Osteocyte (in vitro differentiated cells): Measurements from ENCODE around the gene MEGF11. TPM values are rescaled to one million over a fixed set of nuclear protein-coding genes. Genes with fewer than 3 reads are reported as not detected.

Experiments used
- DNase-seq: peaks from one replicate; pipeline ENCODE4 v3.0.0; 2021; ENCODE audit warnings: mixed read lengths; ENCODE audit not compliant: unreplicated experiment; ENCODE audit errors: extremely low spot score
- H3K27ac Mint-ChIP-seq: one replicate; pipeline ENCODE4 v1.8.0; 2021; ENCODE audit warnings: mild to moderate bottlenecking, mixed read lengths; ENCODE audit not compliant: unreplicated experiment
- H3K27me3 Mint-ChIP-seq: one replicate; pipeline ENCODE4 v1.8.0; 2021; ENCODE audit warnings: mixed read lengths; ENCODE audit not compliant: unreplicated experiment
- H3K36me3 Mint-ChIP-seq: one replicate; pipeline ENCODE4 v1.8.0; 2021; ENCODE audit warnings: mixed read lengths; ENCODE audit not compliant: unreplicated experiment
- H3K4me1 Mint-ChIP-seq: one replicate; pipeline ENCODE4 v1.8.0; 2021; ENCODE audit warnings: mixed read lengths; ENCODE audit not compliant: unreplicated experiment
- H3K4me3 Mint-ChIP-seq: one replicate; pipeline ENCODE4 v1.8.0; 2021; ENCODE audit warnings: mild to moderate bottlenecking, moderate library complexity, mixed read lengths; ENCODE audit not compliant: unreplicated experiment
- H3K9me3 Mint-ChIP-seq: one replicate; pipeline ENCODE4 v1.8.0; 2021; ENCODE audit warnings: mixed read lengths; ENCODE audit not compliant: unreplicated experiment
- total RNA-seq: library from RNA; stranded (reverse); gene quantifications from 2 replicates; pipeline ENCODE4 v1.2.1, GENCODE V29; 2021
- TF ChIP-seq, protein P1 (sequence below): fragments of 200-600 bp; sonication (generic); IDR thresholded peaks from 2 replicates; pipeline ENCODE4 v1.5.0; 2021; ENCODE audit warnings: antibody characterized with exemption, mild to moderate bottlenecking, moderate library complexity

Gene MEGF11
- total RNA-seq, 1 donor from 2014 or later, result not detected

GRCh38 chr15:65902373-65902772 lies 351.2 kb downstream of the MEGF11 start:
- no peak overlapping the region for H3K4me3 Mint-ChIP-seq
- H3K36me3 Mint-ChIP-seq, result peaks cover 66% of the 10 kb centered on the region
- H3K9me3 Mint-ChIP-seq, result no peaks in the 10 kb centered on the region
- peaks cover 16% of the 10 kb centered on the region for H3K4me1 Mint-ChIP-seq
- H3K27me3 Mint-ChIP-seq, result no peaks in the 10 kb centered on the region
- TF ChIP-seq, protein P1, sequence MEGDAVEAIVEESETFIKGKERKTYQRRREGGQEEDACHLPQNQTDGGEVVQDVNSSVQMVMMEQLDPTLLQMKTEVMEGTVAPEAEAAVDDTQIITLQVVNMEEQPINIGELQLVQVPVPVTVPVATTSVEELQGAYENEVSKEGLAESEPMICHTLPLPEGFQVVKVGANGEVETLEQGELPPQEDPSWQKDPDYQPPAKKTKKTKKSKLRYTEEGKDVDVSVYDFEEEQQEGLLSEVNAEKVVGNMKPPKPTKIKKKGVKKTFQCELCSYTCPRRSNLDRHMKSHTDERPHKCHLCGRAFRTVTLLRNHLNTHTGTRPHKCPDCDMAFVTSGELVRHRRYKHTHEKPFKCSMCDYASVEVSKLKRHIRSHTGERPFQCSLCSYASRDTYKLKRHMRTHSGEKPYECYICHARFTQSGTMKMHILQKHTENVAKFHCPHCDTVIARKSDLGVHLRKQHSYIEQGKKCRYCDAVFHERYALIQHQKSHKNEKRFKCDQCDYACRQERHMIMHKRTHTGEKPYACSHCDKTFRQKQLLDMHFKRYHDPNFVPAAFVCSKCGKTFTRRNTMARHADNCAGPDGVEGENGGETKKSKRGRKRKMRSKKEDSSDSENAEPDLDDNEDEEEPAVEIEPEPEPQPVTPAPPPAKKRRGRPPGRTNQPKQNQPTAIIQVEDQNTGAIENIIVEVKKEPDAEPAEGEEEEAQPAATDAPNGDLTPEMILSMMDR, result no peak
- no peak for DNase-seq
- H3K27ac Mint-ChIP-seq, result no peak overlapping the region

- TF ChIP-seq, protein P1, result no peak
- peaks cover 64% of the 10 kb centered on the region for H3K36me3 Mint-ChIP-seq
- H3K27ac Mint-ChIP-seq, result no peak overlapping the region
- no peaks in the 10 kb centered on the region for H3K9me3 Mint-ChIP-seq
- no peaks in the 10 kb centered on the region for H3K27me3 Mint-ChIP-seq
- H3K4me3 Mint-ChIP-seq, result no peak overlapping the region
- H3K4me1 Mint-ChIP-seq, result peaks cover 16% of the 10 kb centered on the region
- DNase-seq, result no peak
Observed at GRCh38 chr15:65901836-65902235, 351.7 kb downstream of the MEGF11 start.

- Mint-ChIP-seq H3K36me3 (peaks cover 61% of the 10 kb centered on the region), H3K9me3 (no peaks in the 10 kb centered on the region), H3K4me3 (no peak overlapping the region), H3K27me3 (no peaks in the 10 kb centered on the region), H3K27ac (no peak overlapping the region), H3K4me1 (peaks cover 17% of the 10 kb centered on the region)
- DNase-seq, result no peak
- TF ChIP-seq, protein P1, result no peak
Observed at GRCh38 chr15:65901336-65901735, 352.2 kb downstream of the MEGF11 start.

DNA sequence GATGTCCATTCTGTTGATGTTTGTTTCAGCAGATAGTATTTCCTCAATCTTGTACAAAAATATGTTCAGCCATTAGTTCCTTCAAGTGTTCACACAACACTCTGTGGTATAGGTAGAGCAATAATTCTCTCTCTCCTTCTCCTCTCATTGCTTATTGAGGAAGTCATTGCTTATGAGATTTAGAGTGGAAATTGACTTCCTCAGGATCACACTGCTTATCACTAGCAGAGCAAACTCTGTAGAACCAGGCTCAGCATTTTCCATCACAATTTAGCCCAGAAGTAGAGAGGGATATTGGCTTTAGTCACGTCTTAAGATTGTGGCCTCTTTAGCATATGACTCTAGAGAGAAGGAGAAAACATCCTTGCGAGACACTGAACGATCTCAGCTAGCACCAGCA lies 353.1 kb downstream of the MEGF11 start:
- no peak overlapping the region for H3K4me3 Mint-ChIP-seq
- H3K9me3 Mint-ChIP-seq, result no peaks in the 10 kb centered on the region
- H3K4me1 Mint-ChIP-seq, result peaks cover 19% of the 10 kb centered on the region
- H3K36me3 Mint-ChIP-seq, result peaks cover 57% of the 10 kb centered on the region
- TF ChIP-seq, protein P1, result no peak
- no peaks in the 10 kb centered on the region for H3K27me3 Mint-ChIP-seq
- H3K27ac Mint-ChIP-seq, result no peak overlapping the region
- DNase-seq, result no peak

GRCh38 chr15:65896236-65896635 lies 357.3 kb downstream of the MEGF11 start:
- peaks cover 45% of the 10 kb centered on the region for H3K36me3 Mint-ChIP-seq
- no peak for DNase-seq
- H3K4me3 Mint-ChIP-seq, result no peak overlapping the region
- no peaks in the 10 kb centered on the region for H3K27me3 Mint-ChIP-seq
- H3K9me3 Mint-ChIP-seq, result no peaks in the 10 kb centered on the region
- TF ChIP-seq, protein P1, result no peak
- H3K4me1 Mint-ChIP-seq, result peaks cover 3% of the 10 kb centered on the region
- H3K27ac Mint-ChIP-seq, result no peak overlapping the region
